CD4-positive, alpha-beta T cell treated with Interleukin-12 subunit alpha and Interleukin-12 subunit beta, for 1 hour (primary cell): ENCODE results near the gene PCNP.
"Not testable (repeated sequence)": the region's sequence is repeated elsewhere in the genome, so short reads cannot be mapped to it uniquely, and the experiment has no call there.

Experiments
- DNase-seq: peaks from one replicate; pipeline ENCODE4 v3.0.0-alpha.2; 2020

Gene PCNP

DNA sequence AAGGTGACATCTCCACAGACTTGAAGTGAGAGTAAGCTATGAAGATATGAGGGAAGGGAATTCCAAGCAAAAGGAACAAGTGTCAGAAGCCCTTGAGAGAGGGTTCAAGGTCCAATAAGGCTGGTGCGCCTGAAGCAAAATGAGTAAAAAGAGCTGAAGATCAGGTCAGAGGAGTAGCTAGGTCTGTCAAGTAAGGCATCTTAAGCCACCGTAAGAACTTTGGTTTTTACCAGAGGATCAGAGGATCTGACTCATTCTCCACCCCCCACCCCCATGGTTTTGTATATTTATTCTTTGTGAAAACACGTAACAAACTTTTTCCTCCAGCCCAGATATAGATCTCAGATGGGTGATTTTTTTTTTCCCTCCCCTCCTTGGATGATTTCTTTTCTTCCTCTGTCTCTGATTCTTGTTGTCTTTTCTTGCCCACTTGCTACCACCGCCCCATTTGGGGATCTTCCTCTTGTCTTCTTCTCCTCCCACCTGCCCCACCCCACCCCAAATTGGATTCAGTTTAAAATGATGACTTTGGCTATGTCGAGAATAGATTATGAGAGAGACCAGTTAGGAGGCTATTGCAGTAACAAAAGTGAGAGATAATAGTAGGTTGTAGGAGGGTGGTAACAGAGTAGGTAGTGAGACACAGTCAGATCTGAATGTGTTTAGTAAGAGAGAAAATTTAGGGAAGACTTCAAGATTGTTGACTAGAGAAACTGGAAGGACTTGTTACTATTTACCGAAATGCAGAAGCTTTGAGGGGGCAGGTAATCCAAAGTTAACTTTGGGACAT, 6.3 kb upstream of the PCNP start:
- no peak for DNase-seq

DNA sequence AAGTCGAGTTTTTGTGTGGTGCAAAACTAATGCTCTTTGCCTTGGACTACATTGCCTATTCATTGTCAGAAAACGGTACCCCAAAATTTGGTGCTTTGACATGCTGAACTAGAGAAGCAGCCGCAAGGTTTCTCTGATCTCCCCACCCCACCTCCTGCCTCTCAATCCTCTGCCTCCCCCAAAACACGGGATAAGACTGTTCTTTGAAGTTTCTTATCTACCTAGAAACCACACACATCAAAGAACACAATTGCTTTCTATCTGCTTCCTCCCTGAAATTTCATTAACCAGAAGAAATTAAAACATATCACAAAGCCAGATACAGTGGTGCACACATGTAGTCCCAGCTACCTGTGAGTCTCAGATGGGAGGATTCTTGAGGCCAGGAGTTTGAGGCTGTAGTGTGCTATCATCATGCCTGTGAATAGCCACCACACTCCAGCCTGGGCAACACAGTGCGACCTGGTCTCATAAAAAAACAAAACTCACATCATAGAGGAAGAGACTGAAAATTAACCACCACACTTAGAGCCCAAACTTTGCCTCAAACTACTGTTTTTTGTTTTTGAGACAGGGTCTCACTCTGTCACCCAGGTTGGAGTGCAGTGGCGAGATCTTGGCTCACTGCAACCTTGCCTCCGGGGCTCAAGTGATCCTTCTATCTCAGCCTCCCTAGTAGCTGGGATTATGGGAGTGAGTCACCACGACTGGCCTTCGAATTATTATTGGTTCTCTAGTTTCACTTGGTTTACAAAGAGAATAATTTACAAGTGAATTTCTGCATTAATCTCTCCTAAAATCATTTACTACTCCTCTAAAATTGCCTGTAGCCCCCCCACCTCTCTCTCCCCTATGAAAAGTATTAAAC, 2.7 kb upstream of the PCNP start:
- DNase-seq = peak; percentile 56

DNA sequence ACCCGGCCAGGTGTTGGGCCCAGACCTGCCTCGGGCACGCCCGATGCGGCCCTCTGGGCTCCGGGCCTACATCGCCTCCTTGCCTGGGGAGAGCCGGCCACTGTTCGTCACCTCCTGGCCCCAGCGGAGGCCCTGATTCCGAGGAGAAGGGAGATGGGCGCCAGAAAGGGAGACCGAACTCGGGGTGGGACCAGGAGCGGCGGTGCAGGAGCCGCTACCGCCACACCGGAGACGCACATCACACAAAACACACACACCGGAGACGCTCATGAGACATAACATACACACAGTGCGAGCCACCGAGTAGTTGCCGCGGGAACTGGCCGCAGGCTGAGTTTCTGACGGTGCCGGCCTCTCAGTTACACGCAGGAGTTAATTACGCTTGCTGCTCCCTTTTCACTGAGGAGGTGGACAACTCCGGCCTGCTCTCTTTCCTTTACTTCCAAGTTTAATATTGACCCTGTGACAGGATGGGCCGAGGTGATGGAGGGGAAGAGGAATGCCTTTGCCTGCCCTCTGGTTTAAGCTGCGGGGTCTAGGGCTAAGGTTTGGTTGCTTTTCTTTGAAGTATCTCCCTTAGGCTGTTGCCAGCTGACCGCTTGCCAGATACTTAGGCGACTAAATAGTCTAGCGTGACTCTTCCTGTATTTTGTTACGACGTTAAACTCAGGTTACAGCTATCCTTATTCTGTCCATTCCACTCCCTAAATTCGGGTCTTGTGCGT, 570 bp downstream of the PCNP start:
- DNase-seq = peak; percentile 66

DNA sequence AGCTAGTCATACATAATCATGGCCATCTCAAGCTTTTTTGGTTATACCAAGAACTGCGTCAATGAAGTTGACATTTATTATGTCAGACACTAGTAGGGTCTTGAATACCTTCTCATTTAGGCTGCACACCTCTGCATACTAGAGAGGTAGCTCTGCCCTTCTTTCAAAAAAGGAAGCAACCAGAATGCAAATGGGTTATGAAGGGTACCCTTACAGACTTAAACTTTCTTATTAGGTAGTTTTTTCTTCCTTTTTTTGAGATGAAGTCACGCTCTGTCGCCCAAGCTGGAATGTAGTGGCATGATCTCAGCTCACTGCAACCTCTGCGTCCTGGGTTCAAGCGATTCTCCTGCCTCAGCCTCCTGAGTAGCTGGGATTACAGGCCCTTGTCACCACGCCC, 3.3 kb downstream of the PCNP start:
- no peak for DNase-seq

DNA sequence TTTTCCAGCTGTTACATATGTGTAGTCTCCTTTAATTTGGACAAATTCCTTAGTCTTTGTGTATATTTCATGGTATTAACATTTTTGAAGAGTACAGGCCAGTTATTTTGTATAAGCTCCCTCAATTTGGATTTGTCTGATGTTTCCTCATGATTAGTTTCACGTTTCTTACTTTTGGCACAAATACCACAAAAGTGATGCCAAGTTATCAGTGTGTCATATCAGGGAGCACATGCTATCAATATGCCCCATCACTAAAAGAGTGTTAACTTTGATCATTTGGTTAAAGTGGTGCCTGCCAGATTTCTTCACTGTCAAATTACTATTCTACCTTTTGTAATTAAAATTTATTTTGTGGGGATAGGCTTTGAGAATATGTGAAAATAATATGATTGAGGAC, 14.6 kb downstream of the PCNP start:
- DNase-seq = no peak

DNA sequence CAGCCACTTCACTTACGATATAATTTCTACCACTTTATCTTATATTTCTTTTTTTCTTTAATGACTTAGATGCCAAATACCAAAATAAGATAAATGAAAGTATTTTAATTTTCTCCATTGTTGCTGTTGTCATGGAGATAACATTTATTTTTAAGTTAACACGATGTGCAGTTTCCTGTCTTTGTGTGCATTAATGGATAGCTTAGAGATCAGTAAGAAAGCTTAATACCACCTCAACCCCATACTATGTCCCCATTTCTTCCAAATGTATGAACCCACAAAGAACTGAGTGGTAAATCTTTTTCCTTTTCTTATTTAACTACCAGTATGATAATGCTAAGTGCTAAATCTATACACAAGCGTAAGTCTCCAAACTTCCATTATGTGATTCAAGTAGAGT, 17.1 kb downstream of the PCNP start:
- no peak for DNase-seq

DNA sequence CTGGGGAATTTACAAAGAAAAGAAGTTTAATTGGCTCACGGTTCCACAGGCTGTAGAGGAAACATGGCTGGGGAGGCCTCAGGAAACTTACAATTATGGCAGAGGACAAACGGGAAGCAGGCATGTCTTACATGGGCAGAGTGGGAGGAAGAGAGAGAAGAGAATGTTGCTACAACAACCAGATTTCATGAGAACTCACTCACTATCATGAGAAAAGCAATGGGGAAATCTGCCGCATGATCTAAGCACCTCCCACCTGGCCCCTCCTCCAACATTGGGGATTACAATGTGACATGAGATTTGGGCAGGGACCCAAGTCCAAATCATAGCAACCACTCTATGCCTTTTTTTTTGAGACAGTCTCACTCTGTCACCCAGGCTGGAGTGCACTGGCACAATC, 28.8 kb downstream of the PCNP start:
- no peak for DNase-seq

DNA sequence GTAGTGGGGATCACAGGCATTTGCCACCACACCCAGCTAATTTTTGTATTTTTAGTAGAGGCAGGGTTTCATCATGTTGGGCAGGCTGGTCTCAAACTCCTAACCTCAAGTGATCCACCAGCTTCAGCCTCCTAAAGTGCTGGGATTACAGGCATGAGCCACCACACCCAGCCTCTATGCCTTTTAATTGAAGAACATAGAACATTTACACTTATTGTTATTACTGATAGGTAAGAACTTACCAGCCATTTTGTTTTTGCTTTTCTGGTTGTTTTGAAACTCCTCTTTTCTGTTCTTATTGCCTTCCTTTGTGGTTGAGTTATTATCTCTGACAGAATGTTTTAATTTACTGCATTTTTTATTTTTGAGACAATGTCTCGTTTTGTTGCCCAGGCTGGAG, 29.2 kb downstream of the PCNP start:
- DNase-seq = no peak

DNA sequence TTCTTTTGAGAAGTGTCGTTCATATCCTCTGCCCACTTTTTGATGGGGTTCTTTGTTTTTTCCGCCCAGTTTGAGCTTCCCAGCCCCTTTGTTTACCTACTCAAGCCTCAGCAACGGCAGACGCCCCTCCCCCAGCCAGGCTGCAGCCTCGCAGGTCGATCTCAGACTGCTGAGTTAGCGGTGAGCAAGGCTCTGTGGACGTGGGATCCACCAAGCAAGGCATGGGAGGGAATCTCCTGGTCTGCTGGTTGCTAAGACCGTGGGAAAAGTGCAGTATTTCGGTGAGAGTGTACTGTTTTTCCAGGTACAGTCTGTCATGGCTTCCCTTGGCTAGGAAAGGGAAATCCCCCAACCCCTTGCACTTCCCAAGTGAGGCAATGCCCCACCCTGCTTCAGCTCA, 31.4 kb downstream of the PCNP start:
- DNase-seq = not testable (repeated sequence)

DNA sequence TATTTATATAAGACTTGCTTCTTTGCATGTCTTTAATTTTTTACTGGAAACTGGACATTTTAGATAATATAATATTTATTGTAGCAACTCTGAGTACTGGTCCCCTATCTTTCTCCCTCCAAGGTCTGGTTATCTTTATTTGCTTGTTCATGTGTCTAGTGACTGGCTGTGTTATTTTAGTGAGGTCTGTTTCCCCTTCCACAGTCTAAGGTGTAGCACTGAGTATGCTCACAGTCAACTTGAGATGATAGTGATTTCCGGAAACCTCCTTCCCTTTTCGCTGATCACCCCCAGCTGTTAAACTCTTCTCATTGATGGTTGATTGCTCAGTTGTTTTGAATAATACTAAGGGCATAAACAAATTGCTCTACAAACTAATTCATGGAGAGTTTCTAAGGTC, 37.0 kb downstream of the PCNP start:
- DNase-seq = no peak

DNA sequence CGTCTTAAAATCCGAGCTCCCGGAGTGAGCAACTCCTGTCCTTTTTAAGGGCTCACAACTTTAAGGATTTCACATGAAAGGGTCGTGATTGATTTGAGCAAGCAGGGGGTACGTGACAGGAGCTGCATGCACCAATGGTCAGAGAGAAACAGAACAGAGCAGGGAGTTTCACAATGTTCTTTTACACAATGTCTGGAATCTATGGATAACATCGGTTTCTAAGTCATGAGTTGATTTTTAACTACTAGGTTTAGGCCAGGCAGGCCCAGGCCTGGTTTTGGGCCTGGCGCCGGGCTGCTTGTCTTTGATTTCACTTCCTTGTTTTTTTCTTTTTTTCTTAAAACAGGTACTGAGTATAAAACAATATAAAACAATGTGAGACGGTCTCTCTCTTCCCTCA, 39.0 kb downstream of the PCNP start:
- not testable (repeated sequence) for DNase-seq

DNA sequence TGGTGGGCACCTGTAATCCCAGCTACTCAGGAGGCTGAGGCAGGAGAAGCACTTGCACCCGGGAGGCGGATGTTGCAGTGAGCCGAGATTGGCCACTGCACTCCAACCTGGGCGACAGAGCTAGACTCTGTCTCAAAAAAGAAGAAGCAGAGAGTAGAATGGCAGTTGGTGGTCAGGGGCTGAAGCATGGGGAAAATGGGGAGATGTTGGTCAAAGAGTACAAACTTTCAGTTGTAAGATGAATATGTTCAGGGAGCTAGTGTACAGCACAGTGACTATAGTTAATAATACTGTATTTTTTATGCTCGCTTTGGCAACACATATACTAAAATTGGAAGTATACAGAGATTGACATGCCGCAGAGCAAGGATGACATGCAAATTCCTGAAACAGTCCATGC, 41.5 kb downstream of the PCNP start:
- no peak for DNase-seq

DNA sequence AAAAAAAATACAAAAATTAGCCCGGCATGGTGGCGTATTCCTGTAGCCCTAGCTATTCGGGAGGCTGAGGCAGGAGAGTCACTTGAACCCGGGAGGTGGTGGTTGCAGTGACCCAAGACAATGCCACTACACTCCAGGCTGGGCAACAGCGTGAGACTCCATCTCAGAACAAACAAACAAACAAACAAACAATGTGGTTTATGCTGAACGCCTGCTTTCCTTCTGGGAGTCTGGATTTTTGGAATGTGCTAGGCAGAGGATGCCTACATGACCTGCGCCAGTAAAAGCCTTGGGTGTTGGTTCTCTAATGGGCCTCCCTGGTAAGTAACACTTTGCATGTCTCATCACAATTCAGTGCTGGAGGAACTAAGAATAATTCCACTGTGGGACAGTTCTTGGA, 43.5 kb downstream of the PCNP start:
- DNase-seq = no peak

DNA sequence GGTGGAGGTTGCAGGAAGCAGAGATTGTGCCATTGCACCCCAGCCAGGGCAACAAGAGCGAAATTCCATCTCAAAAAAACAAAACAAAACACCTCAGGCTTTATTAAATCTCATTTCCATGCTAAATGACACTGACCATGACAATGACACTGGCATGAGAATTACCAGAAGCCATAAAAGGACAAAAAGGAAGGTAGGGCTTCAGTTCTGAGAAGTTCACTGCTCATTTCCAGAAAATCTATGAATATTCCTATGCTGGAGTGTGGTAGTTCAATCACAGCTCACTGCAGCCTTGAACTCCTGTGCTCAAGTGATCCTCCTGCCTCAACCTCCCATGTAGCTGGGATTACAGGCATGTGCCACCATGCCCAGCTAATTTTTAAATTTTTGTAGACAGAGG, 44.7 kb downstream of the PCNP start:
- DNase-seq = no peak

DNA sequence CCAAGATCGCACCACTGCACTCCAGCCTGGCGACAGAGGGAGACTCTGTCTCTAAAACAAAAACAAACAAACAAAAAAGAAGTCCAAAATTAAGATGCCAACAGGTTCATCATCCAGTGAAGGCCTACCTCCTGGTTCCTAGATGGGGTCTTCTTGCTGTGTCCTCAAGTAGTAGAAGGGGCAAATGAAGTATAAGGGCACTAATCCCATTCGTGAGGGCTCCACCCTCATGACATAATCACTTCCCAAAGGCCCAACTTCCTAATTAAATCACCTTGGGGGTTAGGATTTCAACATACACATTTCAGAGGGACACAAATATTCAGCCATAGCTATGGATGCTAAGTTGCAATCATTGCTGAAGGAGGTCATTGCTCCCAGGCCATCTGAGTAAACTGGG, 45.8 kb downstream of the PCNP start:
- no peak for DNase-seq

DNA sequence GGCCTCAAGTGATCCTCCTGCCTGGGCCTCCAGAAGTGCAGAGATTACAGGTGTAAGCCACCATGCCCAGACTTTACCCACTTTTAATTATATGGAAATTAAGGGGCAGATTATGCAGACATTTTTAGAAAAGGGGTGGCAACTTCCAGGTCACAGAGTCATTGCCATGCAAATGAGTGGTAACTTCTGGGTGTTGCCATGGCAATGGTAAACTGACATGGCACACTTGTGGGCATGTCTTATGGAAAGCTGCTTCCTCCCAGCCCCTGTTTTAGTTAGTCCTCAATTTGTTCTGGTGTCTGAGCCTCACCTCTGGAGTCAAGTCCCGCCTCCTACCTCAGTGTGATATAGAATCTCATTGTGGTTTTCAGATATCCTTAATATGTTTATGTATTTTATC, 49.7 kb downstream of the PCNP start:
- DNase-seq = no peak

DNA sequence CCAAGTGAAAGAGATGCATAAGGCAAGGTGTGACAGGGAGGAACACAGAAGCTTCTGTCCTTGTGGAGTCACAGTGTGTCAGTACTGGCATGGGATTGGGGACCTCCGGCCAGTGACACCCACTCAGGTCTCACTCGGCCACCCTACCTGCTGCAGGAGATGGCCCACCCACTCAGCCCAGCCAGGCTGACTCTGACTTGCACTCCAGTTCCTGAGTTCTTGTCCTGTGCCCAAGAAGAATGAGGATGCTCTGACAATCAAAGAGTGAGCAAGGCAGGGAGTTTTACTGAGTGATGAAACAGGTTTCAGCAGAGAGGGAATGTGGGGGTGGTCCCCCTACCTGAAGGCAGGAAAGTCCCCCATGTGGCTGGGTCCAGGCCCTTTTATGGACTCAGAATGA, 50.9 kb downstream of the PCNP start:
- DNase-seq = no peak

DNA sequence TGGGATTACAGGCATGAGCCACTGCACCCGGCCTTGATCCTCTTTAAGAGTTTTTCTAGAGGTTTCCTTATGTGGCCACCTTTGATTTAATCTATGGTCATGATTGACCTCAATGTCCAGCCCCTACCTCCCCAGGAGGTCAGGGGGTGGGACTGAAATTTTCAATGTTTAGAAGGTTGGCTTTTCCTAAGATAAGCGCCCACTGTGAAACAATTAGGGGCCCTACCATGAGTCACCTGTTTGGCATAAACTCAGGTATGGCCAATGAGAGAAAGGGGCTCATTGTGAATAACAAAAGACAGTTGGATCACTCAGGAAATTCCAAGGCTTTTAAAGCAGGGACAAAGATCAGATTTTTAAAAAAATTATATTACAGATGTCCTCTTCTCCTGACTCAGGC, 51.9 kb downstream of the PCNP start:
- DNase-seq = no peak

DNA sequence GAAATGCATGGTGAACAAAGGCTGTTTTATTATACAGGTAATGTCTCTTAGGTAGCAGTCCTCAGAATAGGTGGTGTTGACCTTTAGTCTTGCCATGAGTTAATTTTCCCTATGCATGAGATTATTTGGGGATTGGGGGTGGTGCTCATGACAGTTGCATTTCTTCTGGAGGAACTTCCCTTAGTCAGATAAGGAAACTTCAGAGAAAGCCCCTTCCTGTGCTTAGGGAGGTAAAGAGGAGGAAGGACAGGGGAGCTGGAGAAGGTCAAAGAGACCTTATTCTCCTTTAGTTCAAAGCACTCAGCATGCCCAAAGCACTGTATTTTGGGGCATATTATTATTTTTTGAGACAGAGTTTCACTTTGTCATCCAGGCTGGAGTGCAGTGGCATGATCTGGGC, 55.2 kb downstream of the PCNP start:
- DNase-seq = no peak

DNA sequence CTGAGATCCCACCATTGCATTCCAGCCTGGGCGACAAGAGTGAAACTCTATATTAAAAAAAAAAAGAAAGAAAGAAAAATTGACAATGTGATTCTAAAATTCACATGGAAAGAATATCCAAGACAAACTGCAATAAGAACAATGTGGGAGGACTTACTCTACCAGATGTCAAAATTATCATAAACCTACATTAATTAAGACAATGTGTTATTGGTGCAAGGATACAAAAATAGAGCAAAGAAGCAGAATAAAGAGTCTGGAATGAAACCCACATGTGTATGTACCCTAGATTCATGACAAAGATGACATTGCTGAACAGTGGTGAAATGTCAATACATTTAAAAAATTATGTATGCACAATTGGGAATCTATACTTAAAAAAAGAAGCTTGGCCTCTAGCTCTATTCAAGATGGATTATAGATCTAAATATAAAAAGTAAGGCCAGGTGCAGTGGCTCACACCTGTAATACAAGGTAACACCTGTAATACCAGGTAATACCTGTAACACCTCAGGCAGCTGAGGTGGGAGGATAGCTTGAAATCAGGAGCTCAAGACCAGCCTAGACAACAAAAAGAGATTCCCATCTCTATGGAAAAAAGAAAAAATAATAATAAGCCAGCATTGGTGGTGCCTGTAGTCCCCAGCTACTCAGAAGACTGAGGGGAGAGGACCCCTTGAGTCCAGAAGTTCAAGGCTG, 57.3 kb downstream of the PCNP start:
- no peak for DNase-seq

DNA sequence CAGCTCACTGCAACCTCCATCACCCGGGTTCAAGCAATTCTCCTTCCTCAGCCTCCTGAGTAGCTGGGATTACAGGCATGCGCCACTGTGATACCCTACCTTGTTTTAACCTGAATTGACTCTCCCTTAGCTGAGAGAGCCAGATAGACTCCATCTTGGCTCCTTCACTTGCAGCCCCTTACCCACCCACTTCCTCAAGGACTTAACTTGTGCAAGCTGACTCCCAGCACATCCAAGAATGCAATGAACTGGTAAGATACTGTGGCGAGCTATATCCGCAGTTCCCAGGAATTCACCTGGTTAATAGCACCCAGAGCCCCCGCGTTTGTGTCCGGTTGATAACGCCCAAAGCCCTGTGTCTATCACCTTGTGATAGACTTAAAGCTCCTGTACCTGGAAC, 58.0 kb downstream of the PCNP start:
- DNase-seq = not testable (repeated sequence)

DNA sequence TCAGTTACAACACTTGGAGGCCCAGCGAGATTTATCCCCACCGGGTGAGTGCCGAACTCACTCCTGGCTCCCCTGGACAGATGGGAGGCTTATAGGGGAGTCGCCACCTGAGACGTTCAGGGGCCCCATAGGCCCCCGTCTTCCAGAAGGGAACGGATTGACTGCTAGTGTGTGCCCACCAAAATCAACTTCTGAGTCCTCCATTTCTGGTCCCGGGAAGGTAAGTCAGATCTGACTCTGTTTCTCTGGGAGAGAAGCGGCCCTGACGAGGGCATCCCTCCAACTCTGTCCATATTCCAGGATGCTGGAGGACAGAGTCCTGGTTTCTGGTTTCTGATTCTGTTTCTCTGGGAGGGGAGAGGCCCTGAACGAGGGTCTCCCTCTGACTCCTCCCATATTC, 58.6 kb downstream of the PCNP start:
- DNase-seq = no peak

DNA sequence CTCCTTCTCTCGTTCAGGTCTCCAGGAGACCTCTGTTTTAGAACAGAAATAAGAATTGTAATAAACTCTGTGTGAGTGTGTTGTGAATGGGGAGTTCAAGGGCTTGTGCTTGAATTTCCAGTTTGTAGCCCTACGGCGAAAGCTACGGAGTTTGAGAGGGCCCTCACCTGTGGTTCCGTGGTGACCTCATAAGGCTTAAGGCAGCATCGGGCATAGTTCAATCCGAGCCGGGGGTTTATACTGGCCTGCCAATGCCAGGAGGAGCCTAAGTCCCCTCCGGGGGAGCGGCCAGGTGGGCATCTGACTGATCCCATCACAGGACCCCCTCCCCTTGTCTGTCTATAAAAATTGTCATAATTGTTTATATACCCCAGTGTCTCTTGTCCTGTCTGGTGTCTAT, 59.2 kb downstream of the PCNP start:
- DNase-seq = no peak
